ENCODE results near the gene INPP5J. TPM values are rescaled to one million over a fixed set of nuclear protein-coding genes. Genes with fewer than 3 reads are reported as not detected.

The INPP5J gene
- total RNA-seq, 1 experiment from 2014 or later: 4.6 TPM

DNA sequence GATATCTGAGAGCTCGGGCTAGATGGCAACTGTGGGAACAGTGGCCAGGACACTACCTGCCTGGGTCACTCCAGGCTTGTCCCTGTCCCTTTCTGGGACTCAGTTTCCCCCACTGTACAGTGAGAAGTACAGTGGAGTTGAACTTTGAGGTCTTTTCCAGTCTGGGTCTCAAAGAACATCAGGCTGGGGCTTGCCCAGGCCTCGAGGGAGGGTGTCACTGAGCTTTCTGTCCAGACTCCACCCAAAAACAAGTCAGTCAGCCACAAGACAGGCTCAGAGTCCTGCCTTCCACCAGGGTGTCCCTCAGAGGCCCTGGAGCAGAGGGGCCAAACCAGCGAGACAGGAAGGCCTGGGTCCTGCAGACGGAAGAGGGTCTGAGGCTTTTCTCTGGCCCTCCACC lies 19.5 kb downstream of the INPP5J start:
- Histone ChIP-seq H3K27me3 (replicated peaks; ENCODE audit: insufficient read depth, low read depth, low read length, poor library complexity) (no peaks in the 10 kb centered on the region), H3K4me1 (ENCODE audit: insufficient read depth, low read length, poor library complexity, severe bottlenecking) (peaks cover 25% of the 10 kb centered on the region), H3K36me3 (ENCODE audit: insufficient read depth, low read length, poor library complexity, severe bottlenecking) (peaks cover 11% of the 10 kb centered on the region), H3K9me3 (ENCODE audit: low read depth, low read length, poor library complexity, severe bottlenecking) (peaks cover 3% of the 10 kb centered on the region), H3K27ac (ENCODE audit: low read depth, low read length, poor library complexity, severe bottlenecking) (no peak overlapping the region), H3K4me3 (ENCODE audit: low read depth, low read length, poor library complexity, severe bottlenecking) (no peak overlapping the region)
- intact Hi-C loops (cut with micrococcal nuclease; ENCODE audit: unreplicated experiment): no loop called here
- ChIA-PET POLR2A (ENCODE audit: low non-redundant PET) (no interaction called here), CTCF (no interaction called here)
- no TSS peak for BruUV-seq (replicated peaks)
- TF ChIP-seq, protein P1, sequence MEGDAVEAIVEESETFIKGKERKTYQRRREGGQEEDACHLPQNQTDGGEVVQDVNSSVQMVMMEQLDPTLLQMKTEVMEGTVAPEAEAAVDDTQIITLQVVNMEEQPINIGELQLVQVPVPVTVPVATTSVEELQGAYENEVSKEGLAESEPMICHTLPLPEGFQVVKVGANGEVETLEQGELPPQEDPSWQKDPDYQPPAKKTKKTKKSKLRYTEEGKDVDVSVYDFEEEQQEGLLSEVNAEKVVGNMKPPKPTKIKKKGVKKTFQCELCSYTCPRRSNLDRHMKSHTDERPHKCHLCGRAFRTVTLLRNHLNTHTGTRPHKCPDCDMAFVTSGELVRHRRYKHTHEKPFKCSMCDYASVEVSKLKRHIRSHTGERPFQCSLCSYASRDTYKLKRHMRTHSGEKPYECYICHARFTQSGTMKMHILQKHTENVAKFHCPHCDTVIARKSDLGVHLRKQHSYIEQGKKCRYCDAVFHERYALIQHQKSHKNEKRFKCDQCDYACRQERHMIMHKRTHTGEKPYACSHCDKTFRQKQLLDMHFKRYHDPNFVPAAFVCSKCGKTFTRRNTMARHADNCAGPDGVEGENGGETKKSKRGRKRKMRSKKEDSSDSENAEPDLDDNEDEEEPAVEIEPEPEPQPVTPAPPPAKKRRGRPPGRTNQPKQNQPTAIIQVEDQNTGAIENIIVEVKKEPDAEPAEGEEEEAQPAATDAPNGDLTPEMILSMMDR (conservative IDR thresholded peaks at IDR 0.05; ENCODE audit: low read depth, low read length): no peak
- no peak for DNase-seq (ENCODE audit: low spot score)

DNA sequence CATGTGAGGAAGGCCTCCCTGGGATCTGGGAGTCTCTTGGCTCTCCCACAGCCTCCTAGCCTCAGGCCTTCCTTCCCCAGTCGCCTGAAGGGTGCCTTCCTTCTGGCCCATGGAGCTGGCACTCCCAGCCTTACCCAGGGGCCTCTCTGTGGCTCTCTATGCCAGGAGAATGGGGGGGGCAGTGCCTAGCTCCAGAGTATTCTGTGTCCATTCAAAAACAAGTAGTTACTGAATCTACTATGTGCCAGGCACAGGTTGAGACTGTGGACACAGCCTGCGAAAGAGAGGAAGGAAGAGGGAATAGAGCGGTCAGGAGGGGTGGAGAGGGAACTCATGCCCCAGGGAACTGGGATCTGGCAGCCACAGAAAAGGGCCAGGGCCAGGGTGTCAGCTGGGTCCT lies 20.3 kb downstream of the INPP5J start:
- no TSS peak for BruUV-seq (replicated peaks)
- Histone ChIP-seq H3K27me3 (replicated peaks; ENCODE audit: insufficient read depth, low read depth, low read length, poor library complexity) (no peaks in the 10 kb centered on the region), H3K4me1 (ENCODE audit: insufficient read depth, low read length, poor library complexity, severe bottlenecking) (peaks cover 24% of the 10 kb centered on the region), H3K36me3 (ENCODE audit: insufficient read depth, low read length, poor library complexity, severe bottlenecking) (peaks cover 5% of the 10 kb centered on the region), H3K9me3 (ENCODE audit: low read depth, low read length, poor library complexity, severe bottlenecking) (peaks cover 3% of the 10 kb centered on the region), H3K27ac (ENCODE audit: low read depth, low read length, poor library complexity, severe bottlenecking) (no peak overlapping the region), H3K4me3 (ENCODE audit: low read depth, low read length, poor library complexity, severe bottlenecking) (no peak overlapping the region)
- POLR2A ChIA-PET (ENCODE audit: low non-redundant PET): no interaction called here
- TF ChIP-seq, protein P1 (conservative IDR thresholded peaks at IDR 0.05; ENCODE audit: low read depth, low read length): no peak
- no peak for TF ChIP-seq EZH2 (IDR thresholded peaks at IDR 0.05; ENCODE audit: borderline replicate concordance, low read depth, low read length, poor library complexity, severe bottlenecking)
- CTCF ChIA-PET: interaction anchor here (0.6 kb wide), 1 partner anchor 61 kb away, joined by 5 read pairs; no protein-coding TSS in a partner anchor
- intact Hi-C loops (cut with micrococcal nuclease; ENCODE audit: unreplicated experiment): no loop called here
- no peak for DNase-seq (ENCODE audit: low spot score)

DNA sequence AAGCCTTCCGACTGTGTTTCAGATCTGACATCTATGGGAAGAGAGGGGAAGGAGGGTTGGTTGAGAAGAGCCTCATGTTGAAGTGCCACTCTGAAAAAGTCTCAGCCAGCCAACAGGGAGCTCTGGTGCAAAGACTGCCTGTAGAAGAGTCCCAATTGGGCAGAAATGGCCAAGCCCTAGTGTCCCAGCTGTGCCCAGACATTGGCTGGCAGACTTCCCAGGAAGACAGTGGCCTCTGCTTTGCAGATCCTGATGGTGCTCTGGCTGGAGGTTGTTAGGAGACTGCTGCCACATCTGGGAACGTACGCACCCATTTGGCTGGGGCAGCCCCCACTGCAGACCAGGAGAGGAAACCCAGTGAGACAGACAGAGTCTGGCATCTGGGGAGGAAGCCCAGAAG lies 20.8 kb downstream of the INPP5J start:
- Histone ChIP-seq H3K4me1 (ENCODE audit: insufficient read depth, low read length, poor library complexity, severe bottlenecking) (peaks cover 19% of the 10 kb centered on the region), H3K36me3 (ENCODE audit: insufficient read depth, low read length, poor library complexity, severe bottlenecking) (peaks cover under 1% of the 10 kb centered on the region), H3K4me3 (ENCODE audit: low read depth, low read length, poor library complexity, severe bottlenecking) (no peak overlapping the region), H3K27ac (ENCODE audit: low read depth, low read length, poor library complexity, severe bottlenecking) (no peak overlapping the region), H3K9me3 (ENCODE audit: low read depth, low read length, poor library complexity, severe bottlenecking) (peaks cover 3% of the 10 kb centered on the region), H3K27me3 (replicated peaks; ENCODE audit: insufficient read depth, low read depth, low read length, poor library complexity) (no peaks in the 10 kb centered on the region)
- ChIA-PET CTCF (no interaction called here), POLR2A (ENCODE audit: low non-redundant PET) (no interaction called here)
- BruUV-seq (replicated peaks): no TSS peak
- intact Hi-C loops (cut with micrococcal nuclease; ENCODE audit: unreplicated experiment): no loop called here
- DNase-seq (ENCODE audit: low spot score): no peak
- no peak for TF ChIP-seq EZH2 (IDR thresholded peaks at IDR 0.05; ENCODE audit: borderline replicate concordance, low read depth, low read length, poor library complexity, severe bottlenecking)
- TF ChIP-seq, protein P1 (conservative IDR thresholded peaks at IDR 0.05; ENCODE audit: low read depth, low read length): no peak

Measured in A673 (cell line).